Heart left ventricle (tissue), 13 donors: Measurements from ENCODE around the gene ARHGAP8.

Experiments used
- POLR2A ChIP-seq, 2 donors: fragments of 450-650 bp; IDR thresholded peaks; one replicate each; pipeline ENCODE4 v1.6.1; 2017; ENCODE audit warnings: antibody characterized with exemption in 2 of 2, mild to moderate bottlenecking in 2 of 2, moderate library complexity in 2 of 2
- TF ChIP-seq, protein P1 (sequence below), 12 donors: fragments of 200-600 bp; sonication (generic) in 4 of 12; IDR thresholded peaks; one replicate each; pipeline versions ENCODE4 v1.5.0 to v1.8.0; 2018 to 2022; ENCODE audit warnings: antibody characterized with exemption in 12 of 12, mild to moderate bottlenecking in 5 of 12
- donor health status: ischemic (EF 13 %, LVEDD 7.1; RV severe dilation, severe dysfunction).
- donor health status: DM: no; HTN: yes; CAD: no.
- donor health status: DM: no; HTN: no; CAD: no.
- donor health status: ischemic (EF 25% LVEDD 6.9; RV normal size, moderate dysfunction).
- donor health status: ischemic (EF 25% LVEDD 5.7; RV mildly dilated, moderate dysfunction).
- donor health status: ischemic (EF 35%, LVEDD 5.7; RV mildly dilated, moderate dysfunction).
- donor health status: nonischemic (EF 11% LVEDD 7.7; RV severe dilation, severe dysfunction).
- donor health status: DM: yes; HTN: yes; CAD: no.
- donor health status: PGD.
- donor health status: ischemic (EF 29% LVEDD 5.4; RV normal size, mild dysfunction).
- donor health status: nonischemic (EF 23%, LVEDD 6.1; RV moderate dilation, normal function).

DNA sequence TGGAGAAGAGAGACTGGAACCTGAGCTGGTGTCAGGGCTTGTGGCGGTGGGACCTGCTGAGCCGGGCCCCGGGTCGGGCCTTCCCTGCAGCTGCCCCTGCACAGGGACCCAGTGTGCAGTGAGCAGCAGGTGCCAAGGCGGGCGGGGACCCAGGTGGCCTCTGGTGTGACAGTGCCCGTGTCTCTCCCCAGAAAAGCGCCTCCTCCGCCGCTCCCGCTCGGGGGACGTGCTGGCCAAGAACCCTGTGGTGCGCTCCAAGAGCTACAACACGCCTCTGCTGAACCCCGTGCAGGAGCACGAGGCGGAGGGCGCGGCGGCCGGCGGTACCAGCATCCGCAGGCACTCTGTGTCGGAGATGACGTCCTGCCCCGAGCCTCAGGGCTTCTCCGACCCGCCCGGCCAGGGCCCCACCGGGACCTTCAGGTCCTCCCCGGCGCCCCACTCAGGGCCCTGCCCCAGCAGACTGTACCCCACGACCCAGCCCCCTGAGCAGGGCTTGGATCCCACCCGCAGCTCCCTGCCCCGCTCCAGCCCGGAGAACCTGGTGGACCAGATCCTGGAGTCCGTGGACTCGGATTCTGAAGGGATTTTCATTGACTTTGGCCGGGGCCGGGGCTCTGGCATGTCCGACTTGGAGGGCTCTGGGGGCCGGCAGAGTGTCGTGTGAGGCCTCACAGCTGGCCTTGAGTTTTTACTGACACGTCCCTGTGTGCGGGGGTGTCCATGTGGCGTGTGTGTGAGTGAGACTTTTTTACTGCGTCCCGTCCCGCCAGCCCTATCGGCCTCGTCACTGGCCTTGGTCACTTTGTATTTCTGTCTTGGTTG, 15.6 kb upstream of the ARHGAP8 start:
- no peak for TF ChIP-seq POLR2A (IDR thresholded peaks at IDR 0.05)
- TF ChIP-seq, protein P1, sequence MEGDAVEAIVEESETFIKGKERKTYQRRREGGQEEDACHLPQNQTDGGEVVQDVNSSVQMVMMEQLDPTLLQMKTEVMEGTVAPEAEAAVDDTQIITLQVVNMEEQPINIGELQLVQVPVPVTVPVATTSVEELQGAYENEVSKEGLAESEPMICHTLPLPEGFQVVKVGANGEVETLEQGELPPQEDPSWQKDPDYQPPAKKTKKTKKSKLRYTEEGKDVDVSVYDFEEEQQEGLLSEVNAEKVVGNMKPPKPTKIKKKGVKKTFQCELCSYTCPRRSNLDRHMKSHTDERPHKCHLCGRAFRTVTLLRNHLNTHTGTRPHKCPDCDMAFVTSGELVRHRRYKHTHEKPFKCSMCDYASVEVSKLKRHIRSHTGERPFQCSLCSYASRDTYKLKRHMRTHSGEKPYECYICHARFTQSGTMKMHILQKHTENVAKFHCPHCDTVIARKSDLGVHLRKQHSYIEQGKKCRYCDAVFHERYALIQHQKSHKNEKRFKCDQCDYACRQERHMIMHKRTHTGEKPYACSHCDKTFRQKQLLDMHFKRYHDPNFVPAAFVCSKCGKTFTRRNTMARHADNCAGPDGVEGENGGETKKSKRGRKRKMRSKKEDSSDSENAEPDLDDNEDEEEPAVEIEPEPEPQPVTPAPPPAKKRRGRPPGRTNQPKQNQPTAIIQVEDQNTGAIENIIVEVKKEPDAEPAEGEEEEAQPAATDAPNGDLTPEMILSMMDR (IDR thresholded peaks at IDR 0.05), result no peak
